Hepatocyte (in vitro differentiated cells): ENCODE measurements around the gene CHST6. TPM values are rescaled to one million over a fixed set of nuclear protein-coding genes. Genes with fewer than 3 reads are reported as not detected.

ENCODE experiments used
- DNase-seq: peaks from one replicate; pipeline ENCODE4 v3.0.0-alpha.2; 2016; ENCODE audit warnings: low spot score
- H2AFZ ChIP-seq: fragments of 200-600 bp; sonication (generic); 2 replicates; pipeline ENCODE4 v1.6.0; 2016; ENCODE audit warnings: antibody characterized with exemption, mild to moderate bottlenecking
- H3K27ac ChIP-seq: fragments of 200-600 bp; sonication (generic); 2 replicates; pipeline ENCODE4 v1.5.1; 2016; ENCODE audit warnings: mild to moderate bottlenecking
- H3K27me3 ChIP-seq: fragments of 200-600 bp; sonication (generic); 2 replicates; pipeline ENCODE4 v1.6.1; 2016
- H3K36me3 ChIP-seq: fragments of 200-600 bp; sonication (generic); replicated peaks from 2 replicates; pipeline ENCODE4 v1.5.1; 2016; ENCODE audit warnings: low read depth; ENCODE audit not compliant: insufficient read depth
- H3K4me1 ChIP-seq: fragments of 200-600 bp; sonication (generic); 2 replicates; pipeline ENCODE4 v1.5.1; 2016; ENCODE audit warnings: mild to moderate bottlenecking, moderate library complexity; ENCODE audit not compliant: insufficient read depth
- H3K4me2 ChIP-seq: fragments of 200-600 bp; sonication (generic); 2 replicates; pipeline ENCODE4 v1.6.0; 2016
- H3K4me3 ChIP-seq: fragments of 200-600 bp; sonication (generic); 2 replicates; pipeline ENCODE4 v1.5.1; 2016; ENCODE audit warnings: mild to moderate bottlenecking
- H3K79me2 ChIP-seq: fragments of 200-600 bp; sonication (generic); 2 replicates; pipeline ENCODE4 v1.6.0; 2017; ENCODE audit warnings: mild to moderate bottlenecking
- H3K9me2 ChIP-seq: fragments of 200-600 bp; sonication (generic); replicated peaks from 2 replicates; pipeline ENCODE4 v1.6.0; 2017; ENCODE audit warnings: mild to moderate bottlenecking; ENCODE audit not compliant: insufficient read depth
- H3K9me3 ChIP-seq: fragments of 200-600 bp; sonication (generic); 2 replicates; pipeline ENCODE4 v1.5.1; 2016; ENCODE audit warnings: low read depth, mild to moderate bottlenecking
- H4K20me1 ChIP-seq: fragments of 200-600 bp; sonication (generic); 2 replicates; pipeline ENCODE4 v1.6.0; 2016; ENCODE audit warnings: mild to moderate bottlenecking; ENCODE audit not compliant: insufficient read depth, poor library complexity, severe bottlenecking
- EZH2 ChIP-seq: fragments of 200-600 bp; sonication (generic); IDR thresholded peaks from 2 replicates; pipeline ENCODE4 v1.6.1; 2016; ENCODE audit warnings: antibody characterized with exemption, mild to moderate bottlenecking, borderline replicate concordance
- EZH2phosphoT487 ChIP-seq: fragments of 200-600 bp; sonication (generic); IDR thresholded peaks from one replicate; pipeline ENCODE4 v1.6.1; 2018; ENCODE audit warnings: antibody characterized with exemption, mild to moderate bottlenecking, low read depth, moderate library complexity; ENCODE audit not compliant: unreplicated experiment, severe bottlenecking
- WGBS: methylation state at CpG from one replicate; pipeline ENCODE4 v1.1.6; 2016; ENCODE audit warnings: low lambda C conversion rate; ENCODE audit errors: missing lambda C conversion rate; 5-methylcytosine and 5-hydroxymethylcytosine counted together
- polyA plus RNA-seq: library from polyadenylated mRNA; unstranded; fragments of >200 nt; fragmentation: Nextera tagmentation; extraction: Ambion mirVana; gene quantifications from 2 replicates; pipeline ENCODE4 v1.2.1, GENCODE V29; 2016
- total RNA-seq: library from RNA; depleted of rRNA; stranded (reverse); fragments of >200 nt; gene quantifications from 2 replicates; pipeline ENCODE4 v1.2.3, GENCODE V29; 2014
- TF ChIP-seq, protein P1 (sequence below): fragments of 200-600 bp; sonication (generic); IDR thresholded peaks from 2 replicates; pipeline ENCODE4 v1.5.1; 2016; ENCODE audit warnings: antibody characterized with exemption, mild to moderate bottlenecking; ENCODE audit not compliant: poor library complexity

Gene CHST6
- total and polyA plus RNA-seq, 2 experiments from 2014 or later = 0.33 to 0.37 TPM

DNA sequence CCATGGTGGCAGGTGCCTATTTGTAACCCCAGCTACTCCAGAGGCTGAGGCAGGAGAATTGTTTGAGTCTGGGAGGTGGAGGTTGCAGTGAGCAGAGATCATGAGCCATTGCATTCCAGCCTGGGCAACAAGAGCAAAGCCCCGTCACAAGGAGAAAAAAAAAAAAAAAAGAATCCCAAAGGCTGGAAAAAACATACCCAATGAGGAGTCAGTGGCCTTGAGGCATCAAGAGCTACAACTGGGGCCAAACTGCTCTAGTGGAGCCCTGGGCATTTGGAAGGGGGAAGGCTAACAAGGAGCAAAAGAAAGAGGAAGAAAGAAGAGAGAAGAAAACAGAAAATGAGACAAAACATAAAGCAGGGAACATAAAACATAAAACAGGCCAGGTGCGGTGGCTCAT lies 6.9 kb downstream of the CHST6 start:
- Histone ChIP-seq H3K9me3 (no peaks in the 10 kb centered on the region), H3K27me3 (no peaks in the 10 kb centered on the region), H3K4me2 (no peak overlapping the region), H3K36me3 (no peaks in the 10 kb centered on the region), H3K9me2 (no peaks in the 10 kb centered on the region), H2AFZ (no peak overlapping the region), H3K27ac (no peak overlapping the region), H3K4me3 (no peak overlapping the region), H3K79me2 (no peaks in the 10 kb centered on the region), H4K20me1 (no peaks in the 10 kb centered on the region), H3K4me1 (no peaks in the 10 kb centered on the region)
- WGBS = 92% methylated on average over 2 of the region's 2 CpGs
- TF ChIP-seq, protein P1, sequence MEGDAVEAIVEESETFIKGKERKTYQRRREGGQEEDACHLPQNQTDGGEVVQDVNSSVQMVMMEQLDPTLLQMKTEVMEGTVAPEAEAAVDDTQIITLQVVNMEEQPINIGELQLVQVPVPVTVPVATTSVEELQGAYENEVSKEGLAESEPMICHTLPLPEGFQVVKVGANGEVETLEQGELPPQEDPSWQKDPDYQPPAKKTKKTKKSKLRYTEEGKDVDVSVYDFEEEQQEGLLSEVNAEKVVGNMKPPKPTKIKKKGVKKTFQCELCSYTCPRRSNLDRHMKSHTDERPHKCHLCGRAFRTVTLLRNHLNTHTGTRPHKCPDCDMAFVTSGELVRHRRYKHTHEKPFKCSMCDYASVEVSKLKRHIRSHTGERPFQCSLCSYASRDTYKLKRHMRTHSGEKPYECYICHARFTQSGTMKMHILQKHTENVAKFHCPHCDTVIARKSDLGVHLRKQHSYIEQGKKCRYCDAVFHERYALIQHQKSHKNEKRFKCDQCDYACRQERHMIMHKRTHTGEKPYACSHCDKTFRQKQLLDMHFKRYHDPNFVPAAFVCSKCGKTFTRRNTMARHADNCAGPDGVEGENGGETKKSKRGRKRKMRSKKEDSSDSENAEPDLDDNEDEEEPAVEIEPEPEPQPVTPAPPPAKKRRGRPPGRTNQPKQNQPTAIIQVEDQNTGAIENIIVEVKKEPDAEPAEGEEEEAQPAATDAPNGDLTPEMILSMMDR = no peak
- TF ChIP-seq EZH2 (no peak), EZH2phosphoT487 (no peak)
- DNase-seq = no peak

DNA sequence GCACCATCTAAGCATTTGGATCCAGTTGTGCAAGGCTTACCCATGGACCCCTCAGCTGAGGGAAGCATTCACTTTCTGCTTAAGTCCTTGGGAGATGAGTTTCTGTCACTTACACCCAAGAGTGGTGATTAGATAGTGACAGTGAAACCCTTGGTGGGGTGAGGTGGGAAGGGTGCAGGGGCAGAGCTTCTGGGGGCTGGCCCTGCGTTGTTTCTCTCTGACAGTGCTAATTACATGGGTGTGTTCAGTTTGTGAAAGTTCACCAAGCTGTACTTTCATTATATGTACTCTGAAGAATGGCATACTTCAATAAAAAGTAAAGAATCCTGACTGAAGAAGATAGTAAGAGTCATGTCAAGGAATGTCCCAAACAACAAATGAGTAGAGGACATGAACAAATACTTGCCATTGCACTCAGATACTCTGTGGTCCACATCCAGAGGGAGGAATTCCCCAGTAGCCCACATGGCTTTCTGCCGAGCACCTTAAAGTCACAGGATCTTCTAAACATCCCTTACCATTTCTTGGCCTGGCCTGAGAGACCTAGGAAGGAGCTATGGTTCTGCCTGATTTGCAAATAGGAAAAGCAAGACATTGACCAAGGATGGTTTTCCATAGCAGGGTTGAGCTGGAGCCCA lies 8.4 kb downstream of the CHST6 start:
- no peaks in the 10 kb centered on the region for H4K20me1 ChIP-seq
- no peaks in the 10 kb centered on the region for H3K9me2 ChIP-seq
- H3K79me2 ChIP-seq = no peaks in the 10 kb centered on the region
- H3K27me3 ChIP-seq = no peaks in the 10 kb centered on the region
- DNase-seq = no peak
- TF ChIP-seq EZH2phosphoT487 (no peak), EZH2 (no peak)
- TF ChIP-seq, protein P1 = no peak
- 85% methylated on average over 2 of the region's 2 CpGs for WGBS
- no peaks in the 10 kb centered on the region for H3K36me3 ChIP-seq
- H2AFZ ChIP-seq = no peak overlapping the region
- H3K4me2 ChIP-seq = no peak overlapping the region
- no peak overlapping the region for H3K4me3 ChIP-seq
- H3K9me3 ChIP-seq = no peaks in the 10 kb centered on the region
- H3K4me1 ChIP-seq = no peaks in the 10 kb centered on the region
- peak overlapping the region; percentile 23 for H3K27ac ChIP-seq

DNA sequence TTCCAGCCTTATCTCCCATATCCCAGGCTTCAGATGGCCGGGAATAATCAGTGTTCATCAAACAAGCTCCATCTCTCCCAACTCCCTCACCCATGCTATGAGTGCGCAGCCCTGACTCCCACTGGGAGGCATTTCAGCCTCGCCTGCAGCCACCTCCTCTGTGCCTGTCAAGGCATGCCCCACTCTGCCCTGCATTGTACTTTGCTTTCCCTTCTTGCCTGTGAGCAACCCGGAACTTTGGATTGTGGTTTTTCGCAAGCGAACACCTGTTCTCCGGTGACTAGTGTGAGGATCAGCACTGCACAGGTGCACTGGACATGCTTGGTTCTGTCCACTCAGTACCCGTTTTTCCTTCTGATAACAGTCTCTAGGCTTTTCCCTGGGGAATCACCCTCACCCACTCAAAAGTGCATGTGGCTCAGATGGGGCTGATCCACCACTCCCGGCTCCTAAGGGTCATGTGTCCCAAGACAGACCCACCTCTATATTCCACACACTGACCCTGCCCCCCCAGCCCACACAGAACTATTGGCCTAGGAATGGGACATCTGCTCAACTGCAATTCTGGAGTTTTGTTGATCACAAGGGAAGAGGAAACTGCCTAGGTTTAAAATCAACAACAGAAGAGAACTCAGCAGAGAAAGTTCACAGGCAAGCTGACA lies 9.1 kb downstream of the CHST6 start:
- no peak overlapping the region for H3K4me3 ChIP-seq
- no peaks in the 10 kb centered on the region for H4K20me1 ChIP-seq
- H3K4me1 ChIP-seq = no peaks in the 10 kb centered on the region
- no peaks in the 10 kb centered on the region for H3K27me3 ChIP-seq
- 97% methylated on average over 9 of the region's 9 CpGs for WGBS
- no peaks in the 10 kb centered on the region for H3K9me3 ChIP-seq
- H3K36me3 ChIP-seq = no peaks in the 10 kb centered on the region
- peak overlapping the region; percentile 23 for H3K27ac ChIP-seq
- no peak overlapping the region for H2AFZ ChIP-seq
- H3K79me2 ChIP-seq = no peaks in the 10 kb centered on the region
- no peaks in the 10 kb centered on the region for H3K9me2 ChIP-seq
- TF ChIP-seq EZH2phosphoT487 = no peak
- TF ChIP-seq, protein P1 = no peak
- TF ChIP-seq EZH2 = no peak
- no peak for DNase-seq
- no peak overlapping the region for H3K4me2 ChIP-seq
